IPS DF 4.7 (cell line): ENCODE data around the gene MCOLN1.
"Not testable (repeated sequence)": the region's sequence is repeated elsewhere in the genome, so short reads cannot be mapped to it uniquely, and the experiment has no call there.

ENCODE experiments used
- DNase-seq: peaks from one replicate; pipeline ENCODE4 v3.0.0-alpha.2; 2013; ENCODE audit warnings: low spot score; ENCODE audit errors: extremely low read depth

The MCOLN1 gene

DNA sequence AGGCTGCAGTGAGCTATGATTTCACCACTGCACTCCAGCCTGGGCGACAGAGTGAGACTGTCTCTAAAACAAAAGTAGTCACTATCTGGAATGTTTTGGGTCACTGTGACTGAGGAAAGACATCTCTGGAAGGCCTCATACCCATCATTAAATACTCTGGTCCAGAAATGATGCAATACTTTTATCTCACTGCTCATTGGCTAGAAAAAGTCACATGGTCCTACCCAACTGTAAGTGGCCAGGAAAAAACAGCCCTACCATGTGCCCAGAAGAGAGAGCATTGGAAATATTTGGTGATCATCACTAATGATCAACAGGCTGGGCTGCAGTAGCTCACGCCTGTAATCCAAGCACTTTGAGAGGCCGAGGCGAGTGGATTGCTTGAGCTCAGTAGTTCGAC, 42.9 kb downstream of the MCOLN1 start:
- no peak for DNase-seq

GRCh38 chr19:7570761-7571160, 48.3 kb downstream of the MCOLN1 start:
- no peak for DNase-seq

- DNase-seq: no peak
These were observed 53.1 kb downstream of the MCOLN1 start for GRCh38 chr19:7575434-7576040.

GRCh38 chr19:7577422-7577821, 55.0 kb downstream of the MCOLN1 start:
- not testable (repeated sequence) for DNase-seq

DNA sequence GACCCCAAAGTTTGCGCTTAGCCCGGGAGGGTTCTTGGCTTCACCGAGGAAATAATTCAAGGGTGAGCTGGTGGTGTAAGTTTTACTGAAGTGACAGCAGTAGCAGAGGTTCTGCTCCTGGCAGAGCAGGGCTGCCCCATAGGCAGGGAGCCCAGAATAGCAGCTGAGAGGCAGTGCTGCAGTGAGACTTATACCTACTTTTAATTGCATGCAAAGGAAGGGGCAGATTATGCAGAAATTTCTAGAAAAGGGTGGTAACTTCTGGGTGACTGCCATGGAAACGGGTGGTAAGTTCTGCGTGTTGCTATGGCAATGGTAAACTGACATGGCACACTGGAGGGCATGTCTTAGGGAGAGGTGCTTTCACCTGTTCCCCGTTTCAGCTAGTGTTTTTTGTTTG, 55.7 kb downstream of the MCOLN1 start:
- DNase-seq: no peak

GRCh38 chr19:7579182-7579581, 56.8 kb downstream of the MCOLN1 start:
- no peak for DNase-seq

DNA sequence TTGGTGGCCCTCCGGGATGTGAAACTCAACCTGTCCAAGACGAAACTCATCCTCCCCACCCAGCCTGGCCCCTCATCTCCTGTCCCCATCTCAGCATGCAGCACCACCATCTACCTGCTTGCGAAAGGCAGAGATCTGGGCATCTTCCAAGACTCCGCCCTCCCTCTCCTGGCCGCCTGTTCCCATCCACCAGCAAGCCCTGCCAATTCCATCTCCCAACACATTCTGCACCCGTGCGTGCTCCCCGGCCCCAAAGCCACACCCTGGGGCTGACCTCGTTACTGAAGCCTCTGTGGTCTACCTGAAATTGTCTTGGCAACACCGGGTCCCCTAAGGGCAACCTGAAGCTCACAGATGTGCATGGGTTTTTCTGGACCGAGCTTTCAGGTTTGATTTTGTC, 60.0 kb downstream of the MCOLN1 start:
- DNase-seq: no peak
